Heart left ventricle (tissue), 16 donors: Measurements from ENCODE around the gene ANKRD52. TPM values are rescaled to one million over a fixed set of nuclear protein-coding genes. Genes with fewer than 3 reads are reported as not detected.

Source experiments
- ATAC-seq, 4 donors: fragments of 200-7000 bp; cut with Tn5 transposase; one replicate each; pipeline ENCODE4 v1.9.1; 2020 to 2022; ENCODE audit warnings: moderate library complexity in 4 of 4, mild to moderate bottlenecking in 3 of 4, moderate number of reproducible peaks in 1 of 4
- DNase-seq, 5 donors: peaks; one replicate each; pipeline ENCODE4 v3.0.0-alpha.2; 2020
- H3K27ac ChIP-seq, 12 donors: fragments of 200-600 bp; sonication (generic) in 4 of 12; one replicate each; pipeline versions ENCODE4 v1.5.0 to v1.8.0; 2016 to 2022; ENCODE audit warnings: mild to moderate bottlenecking in 2 of 12
- H3K27me3 ChIP-seq, 9 donors: fragments of 200-600 bp; sonication (generic) in 2 of 9; one replicate each; pipeline versions ENCODE4 v1.5.1 to v1.8.0; 2016 to 2022; ENCODE audit warnings: mild to moderate bottlenecking in 3 of 9
- H3K36me3 ChIP-seq, 9 donors: fragments of 200-600 bp; sonication (generic) in 2 of 9; one replicate each; pipeline versions ENCODE4 v1.5.0 to v1.8.0; 2018 to 2022; ENCODE audit warnings: mild to moderate bottlenecking in 2 of 9
- H3K4me1 ChIP-seq, 12 donors: fragments of 200-600 bp; sonication (generic) in 4 of 12; one replicate each; pipeline versions ENCODE4 v1.5.0 to v1.8.0; 2016 to 2022; ENCODE audit warnings: mild to moderate bottlenecking in 3 of 12
- H3K4me3 ChIP-seq, 12 donors: fragments of 200-600 bp; sonication (generic) in 4 of 12; one replicate each; pipeline versions ENCODE4 v1.5.0 to v1.8.0; 2017 to 2022; ENCODE audit warnings: mild to moderate bottlenecking in 9 of 12, moderate library complexity in 4 of 12
- H3K9me3 ChIP-seq, 12 donors: fragments of 200-600 bp; sonication (generic) in 4 of 12; one replicate each; pipeline versions ENCODE4 v1.5.0 to v1.8.0; 2016 to 2022; ENCODE audit warnings: mild to moderate bottlenecking in 1 of 12
- POLR2A ChIP-seq, 2 donors: fragments of 450-650 bp; IDR thresholded peaks; one replicate each; pipeline ENCODE4 v1.6.1; 2017; ENCODE audit warnings: antibody characterized with exemption in 2 of 2, mild to moderate bottlenecking in 2 of 2, moderate library complexity in 2 of 2
- WGBS, 4 donors: extraction: QIAGEN DNeasy Blood & Tissue Kit in 2 of 4; methylation state at CpG; one replicate each; pipeline versions ENCODE4 v1.1.5 to v1.1.7; 2013 to 2018; 5-methylcytosine and 5-hydroxymethylcytosine counted together
- intact Hi-C, 10 donors: fragments of 100-400 bp; cut with DNase I; formaldehyde crosslinking; loops; one replicate each; pipeline versions ENCODE4 v1.11.1 to v1.14.2; 2022
- polyA plus RNA-seq, 2 donors: library from polyadenylated mRNA; stranded (reverse); fragments of 200-250 nt; gene quantifications; one replicate each; pipeline ENCODE4 v1.2.3, GENCODE V29; 2013
- total RNA-seq, 9 donors: library from RNA; depleted of rRNA in 2 of 9; stranded (reverse); fragments of >200 nt in 2 of 9; fragmentation: NEBNext Ultra II Directional in 3 of 9; extraction: Animal tissue kit (Norgen Biotek cat#: 25700) in 3 of 9; gene quantifications; one replicate each; pipeline versions ENCODE4 v1.1.0 to v1.2.4, GENCODE V29; 2016 to 2023
- TF ChIP-seq, protein P1 (sequence below), 12 donors: fragments of 200-600 bp; sonication (generic) in 4 of 12; IDR thresholded peaks; one replicate each; pipeline versions ENCODE4 v1.5.0 to v1.8.0; 2018 to 2022; ENCODE audit warnings: antibody characterized with exemption in 12 of 12, mild to moderate bottlenecking in 5 of 12
- donor health status: ischemic (EF 13 %, LVEDD 7.1; RV severe dilation, severe dysfunction).
- donor health status: healthy with polysubstance abuse.
- donor health status: DM: no; HTN: yes; CAD: no.
- donor health status: DM: no; HTN: no; CAD: no.
- donor health status: ischemic (EF 25% LVEDD 6.9; RV normal size, moderate dysfunction).
- donor health status: ischemic (EF 25% LVEDD 5.7; RV mildly dilated, moderate dysfunction).
- donor health status: healthy.
- donor health status: DM: yes; HTN: yes; CAD: no.
- donor health status: ischemic (EF 35%, LVEDD 5.7; RV mildly dilated, moderate dysfunction).
- donor health status: nonischemic (EF 11% LVEDD 7.7; RV severe dilation, severe dysfunction).
- donor health status: DM: yes; HTN: yes; CAD: no.
- donor health status: PGD.
- donor health status: ischemic (EF 29% LVEDD 5.4; RV normal size, mild dysfunction).
- donor health status: nonischemic (EF 23%, LVEDD 6.1; RV moderate dilation, normal function).

The ANKRD52 gene
- total and polyA plus RNA-seq, 11 donors, result 12.2 to 40.6 (median 28.0) TPM

DNA sequence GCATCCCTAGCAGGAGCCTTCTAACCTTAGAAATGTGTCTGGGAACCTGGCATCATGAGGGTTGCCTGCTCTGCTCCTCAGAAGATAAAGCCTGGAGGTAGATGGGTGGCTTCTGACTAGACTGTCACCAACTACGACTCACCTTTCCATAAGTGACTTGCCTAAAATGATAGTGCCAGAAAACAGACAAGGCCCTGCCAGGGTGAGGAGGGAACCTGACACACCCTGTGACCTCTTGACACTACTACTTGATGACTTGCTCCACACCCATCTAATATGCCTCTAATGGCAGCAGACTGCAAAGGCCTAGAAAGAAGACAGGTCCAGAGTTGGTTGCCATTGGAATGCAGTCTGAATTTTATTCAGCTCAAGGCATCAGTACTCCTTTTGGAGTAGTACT lies 45.8 kb downstream of the ANKRD52 start:
- Histone ChIP-seq H3K27me3 (no peaks in the 10 kb centered on the region), H3K4me1 (no peaks in the 10 kb centered on the region), H3K4me3 (no peak overlapping the region), H3K36me3 (peaks cover 3 to 100% (median 94%) of the 10 kb centered on the region in 9 donors), H3K27ac (no peak overlapping the region), H3K9me3 (no peaks in the 10 kb centered on the region)
- intact Hi-C loops, result no loop called here
- no peak for DNase-seq
- no peak for ATAC-seq
- WGBS, 4 donors, result 75 to 91% (median 77%) methylated on average over 1 of the region's 1 CpG
- TF ChIP-seq, protein P1, sequence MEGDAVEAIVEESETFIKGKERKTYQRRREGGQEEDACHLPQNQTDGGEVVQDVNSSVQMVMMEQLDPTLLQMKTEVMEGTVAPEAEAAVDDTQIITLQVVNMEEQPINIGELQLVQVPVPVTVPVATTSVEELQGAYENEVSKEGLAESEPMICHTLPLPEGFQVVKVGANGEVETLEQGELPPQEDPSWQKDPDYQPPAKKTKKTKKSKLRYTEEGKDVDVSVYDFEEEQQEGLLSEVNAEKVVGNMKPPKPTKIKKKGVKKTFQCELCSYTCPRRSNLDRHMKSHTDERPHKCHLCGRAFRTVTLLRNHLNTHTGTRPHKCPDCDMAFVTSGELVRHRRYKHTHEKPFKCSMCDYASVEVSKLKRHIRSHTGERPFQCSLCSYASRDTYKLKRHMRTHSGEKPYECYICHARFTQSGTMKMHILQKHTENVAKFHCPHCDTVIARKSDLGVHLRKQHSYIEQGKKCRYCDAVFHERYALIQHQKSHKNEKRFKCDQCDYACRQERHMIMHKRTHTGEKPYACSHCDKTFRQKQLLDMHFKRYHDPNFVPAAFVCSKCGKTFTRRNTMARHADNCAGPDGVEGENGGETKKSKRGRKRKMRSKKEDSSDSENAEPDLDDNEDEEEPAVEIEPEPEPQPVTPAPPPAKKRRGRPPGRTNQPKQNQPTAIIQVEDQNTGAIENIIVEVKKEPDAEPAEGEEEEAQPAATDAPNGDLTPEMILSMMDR (IDR thresholded peaks at IDR 0.05), result no peak
- TF ChIP-seq POLR2A (IDR thresholded peaks at IDR 0.05), result no peak

DNA sequence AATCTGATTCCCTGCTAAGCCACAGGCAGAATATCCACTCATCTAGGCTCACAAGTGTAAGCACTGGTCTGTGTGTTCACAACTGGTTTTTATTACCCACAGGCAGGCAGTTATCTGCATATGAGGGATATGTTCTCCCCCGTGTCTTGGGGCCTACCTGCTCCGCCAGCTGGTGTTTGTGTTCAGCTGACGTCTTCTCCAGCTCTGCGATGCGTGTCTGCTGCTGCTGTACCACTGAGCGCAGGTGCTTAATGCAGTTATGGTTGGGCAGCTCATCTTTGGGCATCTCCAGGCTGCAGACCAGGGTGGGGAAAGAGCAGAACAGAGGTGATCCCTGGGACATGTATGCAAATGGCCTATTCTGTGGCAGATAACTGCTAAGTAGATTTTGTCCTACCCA lies 50.2 kb downstream of the ANKRD52 start:
- WGBS, 4 donors, result 82 to 87% (median 86%) methylated on average over 5 to 6 of the region's 6 CpGs
- DNase-seq (no peak), ATAC-seq (no peak)
- intact Hi-C loops, result loop anchor here in 1 of 10 donors (10.0 kb wide), 1 partner anchor 257 kb away; the partner anchor contains the start of gene SPRYD4
- no peak overlapping the region for H3K27ac ChIP-seq
- no peaks in the 10 kb centered on the region for H3K9me3 ChIP-seq
- H3K4me1 ChIP-seq, result peaks cover 0 to 17% (median 0%) of the 10 kb centered on the region in 12 donors
- TF ChIP-seq POLR2A (IDR thresholded peaks at IDR 0.05), result no peak
- TF ChIP-seq, protein P1 (IDR thresholded peaks at IDR 0.05), result no peak
- peaks cover 3 to 90% (median 85%) of the 10 kb centered on the region in 9 donors for H3K36me3 ChIP-seq
- no peaks in the 10 kb centered on the region for H3K27me3 ChIP-seq
- no peak overlapping the region for H3K4me3 ChIP-seq

- Histone ChIP-seq H3K27me3 (no peaks in the 10 kb centered on the region), H3K4me1 (peaks cover 0 to 17% (median 1%) of the 10 kb centered on the region in 12 donors), H3K36me3 (peaks cover 3 to 76% (median 71%) of the 10 kb centered on the region in 9 donors), H3K27ac (no peak overlapping the region), H3K9me3 (no peaks in the 10 kb centered on the region), H3K4me3 (no peak overlapping the region)
- intact Hi-C loops, result loop anchor here in 1 of 10 donors (10.0 kb wide), 1 partner anchor 258 kb away; the partner anchor contains the start of gene SPRYD4
- TF ChIP-seq, protein P1 (IDR thresholded peaks at IDR 0.05), result peak; percentile 34 to 63 (median 50)
- no peak for TF ChIP-seq POLR2A (IDR thresholded peaks at IDR 0.05)
- 55 to 61% (median 57%) methylated on average over 14 of the region's 14 CpGs for WGBS, 4 donors
- ATAC-seq, result peak; percentile 28 to 76 (median 68)
- peak; percentile 34 to 70 (median 57) for DNase-seq
These were observed 51.6 kb downstream of the ANKRD52 start for GRCh38 chr12:56206452-56207166.

GRCh38 chr12:56205445-56205844 lies 52.7 kb downstream of the ANKRD52 start:
- peaks cover 0 to 17% (median 1%) of the 10 kb centered on the region in 12 donors for H3K4me1 ChIP-seq
- no peak for ATAC-seq
- intact Hi-C loops, result loop anchor here in 1 of 10 donors (10.0 kb wide), 1 partner anchor 259 kb away; the partner anchor contains the start of gene SPRYD4

More at GRCh38 chr12:56205445-56205844, 52.7 kb downstream of the ANKRD52 start:
- peak overlapping the region in 2 of 12 donors; percentile 13 to 32 for H3K27ac ChIP-seq
- TF ChIP-seq, protein P1 (IDR thresholded peaks at IDR 0.05), result no peak
- TF ChIP-seq POLR2A (IDR thresholded peaks at IDR 0.05), result no peak
- H3K9me3 ChIP-seq, result no peaks in the 10 kb centered on the region
- peaks cover 3 to 64% (median 59%) of the 10 kb centered on the region in 9 donors for H3K36me3 ChIP-seq
- no peak overlapping the region for H3K4me3 ChIP-seq
- H3K27me3 ChIP-seq, result no peaks in the 10 kb centered on the region
- no peak for DNase-seq
